NT2/D1 (cell line): ENCODE results near the gene ZC3H12D.

Experiments used
- SUZ12 ChIP-seq: IDR thresholded peaks from 2 replicates; pipeline ENCODE4 v1.6.1; 2011; ENCODE audit not compliant: insufficient read length, insufficient read depth; ENCODE audit errors: extremely low read depth
- YY1 ChIP-seq: IDR thresholded peaks from 2 replicates; pipeline ENCODE4 v1.6.1; 2011; ENCODE audit not compliant: insufficient read length, insufficient read depth
- ZNF274 ChIP-seq: IDR thresholded peaks from 2 replicates; pipeline ENCODE4 v1.6.1; 2011; ENCODE audit warnings: mild to moderate bottlenecking, low read depth, low read length

GRCh38 chr6:149484733-149485700, at the start of gene ZC3H12D:
- TF ChIP-seq SUZ12 (no peak), YY1 (no peak), ZNF274 (no peak)
